GM19468 (cell line): ENCODE data around the gene VCAM1.
"Not testable (repeated sequence)": the region's sequence is repeated elsewhere in the genome, so short reads cannot be mapped to it uniquely, and the experiment has no call there.

ENCODE experiments used
- ATAC-seq: cut with Tn5 transposase; IDR thresholded peaks from one replicate; pipeline ENCODE4 v1.9.1; 2021; ENCODE audit warnings: mild to moderate bottlenecking, moderate library complexity, moderate number of reproducible peaks; ENCODE audit not compliant: unreplicated experiment; ENCODE audit errors: extremely low read depth

VCAM1 gene

GRCh38 chr1:100719490-100719889 is at the start of gene VCAM1:
TSS of gene VCAM1 (plus strand) at chr1:100719742. CDS start at chr1:100719861, 119 bp downstream.
- ATAC-seq, result no peak

DNA sequence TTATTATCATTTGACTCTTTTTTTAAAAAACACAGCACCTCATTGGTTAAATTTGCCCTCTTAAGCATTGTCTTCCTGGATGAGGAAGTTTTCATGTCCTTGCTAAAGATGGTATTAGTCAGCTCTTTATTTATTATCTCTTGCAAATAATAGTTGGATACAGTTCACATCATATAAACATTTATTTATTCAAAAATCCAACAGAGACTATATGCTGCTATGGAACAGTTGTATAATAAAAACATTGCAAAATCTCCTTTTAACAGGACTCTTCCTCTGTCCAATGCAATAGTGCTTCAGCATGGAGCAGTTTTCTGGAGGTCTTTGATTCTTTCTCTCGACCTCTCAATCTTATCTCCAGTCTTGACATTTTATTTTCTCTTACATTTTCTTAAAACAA is 49.5 kb upstream of the VCAM1 start:
- no peak for ATAC-seq

- no peak for ATAC-seq
Measured at GRCh38 chr1:100671601-100672000, 47.9 kb upstream of the VCAM1 start.

DNA sequence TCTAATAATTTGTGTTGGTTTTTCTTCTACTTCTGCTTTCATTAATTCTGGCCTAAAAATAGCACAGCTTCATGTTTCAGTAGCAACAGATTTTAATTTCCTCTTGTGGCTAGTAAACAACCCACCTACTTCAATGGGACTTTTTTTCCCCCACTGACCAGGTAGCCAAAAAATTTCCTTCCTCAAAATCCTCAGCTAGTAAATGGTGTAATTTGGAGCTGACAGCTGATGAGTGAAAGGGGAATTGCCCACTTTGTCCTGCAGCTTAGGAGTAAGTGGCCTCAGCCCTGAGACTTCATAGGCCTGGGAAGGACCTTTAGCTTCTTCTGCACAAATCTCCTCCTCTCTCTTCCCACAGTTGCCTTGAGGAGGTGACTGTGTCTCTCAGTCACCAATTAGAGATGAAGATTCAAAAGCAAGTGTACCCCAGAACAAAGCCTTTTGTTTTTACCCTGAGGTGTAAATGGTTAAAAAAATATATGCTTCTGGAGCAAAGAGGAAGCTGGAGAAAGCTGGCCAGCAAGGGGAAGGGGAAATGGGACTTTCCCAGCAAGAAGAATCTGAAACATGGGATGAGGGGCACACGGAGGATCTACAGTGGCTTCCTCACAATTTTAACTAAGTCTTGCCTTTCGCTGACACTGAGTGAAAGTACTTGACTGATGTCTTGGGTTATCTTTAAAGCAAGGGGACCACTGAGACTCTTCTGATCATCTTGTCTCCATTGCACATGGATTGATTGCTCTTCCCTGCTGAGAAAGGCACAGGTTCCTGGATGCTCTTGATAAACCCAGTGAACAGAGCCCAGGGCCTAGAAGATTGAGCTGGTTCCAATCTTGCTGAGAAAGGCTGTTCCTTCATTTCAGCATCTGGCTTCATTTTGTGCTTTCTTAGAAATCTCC is 35.8 kb upstream of the VCAM1 start:
- no peak for ATAC-seq

DNA sequence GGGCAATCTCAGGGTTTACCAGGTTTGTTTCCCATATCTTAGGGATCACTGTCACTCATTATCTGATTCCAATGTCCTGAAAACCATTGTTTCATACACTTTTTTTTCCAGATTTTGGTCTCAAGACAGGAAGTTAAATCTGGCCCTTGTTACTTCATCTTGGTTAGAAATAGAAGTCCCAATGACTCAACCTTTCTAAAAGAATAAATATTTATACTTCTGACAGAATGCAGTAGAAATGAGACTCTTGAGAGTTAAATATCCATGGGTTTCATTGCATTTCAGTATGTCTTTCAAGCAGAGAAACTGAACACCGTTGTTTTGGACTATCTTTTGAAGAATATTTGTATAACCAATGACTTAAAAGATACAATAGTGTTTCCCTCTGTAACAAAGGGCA is 19.8 kb upstream of the VCAM1 start:
- no peak for ATAC-seq

DNA sequence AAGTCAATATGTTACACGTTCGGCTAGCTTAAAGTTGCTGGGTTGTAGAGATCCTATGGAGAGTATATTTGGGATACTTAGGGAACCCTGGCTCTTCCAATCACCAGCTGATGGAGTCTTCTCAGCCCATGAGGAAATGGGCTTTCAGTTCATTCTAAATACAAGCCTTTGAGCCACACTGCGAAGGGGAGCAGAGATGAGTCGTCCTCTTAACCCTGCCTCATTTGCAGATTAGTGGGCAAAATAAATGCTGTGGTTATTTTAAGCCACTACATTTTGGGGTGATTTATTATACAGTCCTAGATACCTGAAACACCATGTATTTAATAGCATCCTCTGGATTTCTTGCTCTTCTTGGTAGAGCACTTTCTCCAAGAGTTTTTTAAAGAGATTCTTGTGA is 19.0 kb upstream of the VCAM1 start:
- ATAC-seq, result no peak

- no peak for ATAC-seq
Measured at GRCh38 chr1:100703052-100703451, 16.5 kb upstream of the VCAM1 start.

GRCh38 chr1:100703716-100704115 is 15.8 kb upstream of the VCAM1 start:
- ATAC-seq, result no peak

- no peak for ATAC-seq
Measured at GRCh38 chr1:100704473-100704872, 15.1 kb upstream of the VCAM1 start.

DNA sequence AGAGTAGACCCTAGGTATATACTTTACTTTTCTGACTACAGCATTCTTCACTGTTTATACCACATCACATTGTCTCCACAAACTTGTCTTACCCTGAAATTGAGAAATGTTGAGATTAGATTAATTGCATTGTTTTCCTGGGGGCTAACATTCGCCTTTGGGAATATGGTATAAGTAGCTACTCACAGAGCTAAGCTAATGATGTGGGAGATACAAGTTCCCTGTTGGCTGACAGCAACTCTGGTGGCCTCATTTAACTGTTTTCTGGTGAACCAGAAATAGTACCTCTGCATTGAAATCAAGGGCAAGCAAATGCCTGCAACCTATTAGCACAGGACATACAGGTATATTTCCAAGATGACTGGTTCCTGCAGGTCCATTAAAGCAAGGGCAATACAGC is 13.2 kb upstream of the VCAM1 start:
- ATAC-seq, result no peak

DNA sequence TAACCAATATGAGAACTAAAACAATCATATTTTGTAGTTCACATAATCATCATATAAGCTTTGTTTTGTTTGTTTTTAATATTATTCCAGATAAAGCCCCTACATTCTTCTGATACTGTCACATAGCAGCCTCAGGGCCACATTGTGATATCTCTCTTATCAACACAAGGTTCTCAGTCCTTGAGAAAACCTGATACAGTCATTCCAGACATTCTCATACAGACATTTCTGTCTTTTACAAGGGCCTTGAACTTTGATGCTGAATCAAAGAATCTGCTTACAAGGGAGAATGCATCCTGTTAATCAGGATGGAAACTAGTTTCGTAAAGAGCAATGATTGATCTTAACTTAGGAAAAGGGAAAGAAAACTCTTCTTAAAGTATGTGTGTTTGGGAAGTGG is 12.7 kb upstream of the VCAM1 start:
- no peak for ATAC-seq

- ATAC-seq, result no peak
Measured at GRCh38 chr1:100708476-100709062, 11.0 kb upstream of the VCAM1 start.

DNA sequence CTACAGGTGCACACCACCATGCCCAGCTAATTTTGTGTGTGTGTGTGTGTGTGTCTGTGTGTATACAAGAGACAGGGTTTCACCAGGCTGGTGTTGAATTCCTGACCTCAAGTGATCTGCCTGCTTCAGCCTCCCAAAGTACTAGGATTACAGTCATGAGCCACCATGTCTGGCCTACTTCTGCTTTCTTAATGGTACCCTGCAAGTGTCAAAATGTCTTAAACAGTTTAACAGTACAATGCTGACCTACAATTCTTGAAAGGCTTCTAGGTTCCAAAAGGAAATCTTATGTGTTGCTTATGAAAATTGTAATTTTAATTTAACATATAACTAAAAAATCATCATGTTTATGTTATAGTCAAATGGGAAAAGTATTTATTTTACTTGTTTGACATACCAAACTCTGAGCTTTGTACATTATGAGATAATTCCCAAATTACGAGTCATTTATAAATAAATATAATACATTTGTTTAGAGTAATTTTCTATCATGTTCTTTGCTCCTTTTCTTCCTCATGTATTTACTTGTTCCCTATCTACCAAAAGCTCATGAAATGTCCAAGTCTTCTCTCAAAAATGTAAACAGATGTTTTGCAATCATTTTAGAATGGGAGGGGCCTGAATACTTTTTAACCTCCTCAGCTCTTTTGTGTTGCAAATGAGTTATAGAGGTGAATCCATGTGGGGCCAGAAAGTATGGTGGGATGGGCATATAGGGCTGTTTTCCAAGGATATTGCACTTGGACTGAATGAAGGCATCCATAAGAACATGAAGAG is 8.4 kb upstream of the VCAM1 start:
- no peak for ATAC-seq

- ATAC-seq, result not testable (repeated sequence)
Measured at GRCh38 chr1:100713027-100713426, 6.5 kb upstream of the VCAM1 start.

DNA sequence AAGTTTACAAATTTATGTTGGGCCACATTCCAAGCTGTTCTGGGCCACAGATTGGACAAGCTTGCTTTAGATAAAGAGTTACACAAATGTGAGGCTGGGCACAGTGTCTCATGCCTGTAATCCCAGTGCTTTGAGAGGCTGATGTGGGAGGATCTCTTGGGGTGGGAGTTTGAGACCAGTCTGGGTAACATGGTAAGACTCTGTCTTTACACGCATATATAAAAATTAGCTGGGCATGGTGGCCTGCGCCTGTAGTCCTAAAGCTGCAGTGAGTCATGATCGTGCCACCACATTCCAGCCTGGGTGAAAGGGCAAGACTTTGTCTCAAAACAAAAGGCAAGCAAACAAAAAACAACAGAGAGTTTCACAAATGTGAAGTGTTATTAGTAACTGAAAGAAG is 5.9 kb upstream of the VCAM1 start:
- no peak for ATAC-seq

GRCh38 chr1:100714599-100714998 is 4.9 kb upstream of the VCAM1 start:
- ATAC-seq, result no peak

GRCh38 chr1:100717218-100717617 is 2.3 kb upstream of the VCAM1 start:
- no peak for ATAC-seq

DNA sequence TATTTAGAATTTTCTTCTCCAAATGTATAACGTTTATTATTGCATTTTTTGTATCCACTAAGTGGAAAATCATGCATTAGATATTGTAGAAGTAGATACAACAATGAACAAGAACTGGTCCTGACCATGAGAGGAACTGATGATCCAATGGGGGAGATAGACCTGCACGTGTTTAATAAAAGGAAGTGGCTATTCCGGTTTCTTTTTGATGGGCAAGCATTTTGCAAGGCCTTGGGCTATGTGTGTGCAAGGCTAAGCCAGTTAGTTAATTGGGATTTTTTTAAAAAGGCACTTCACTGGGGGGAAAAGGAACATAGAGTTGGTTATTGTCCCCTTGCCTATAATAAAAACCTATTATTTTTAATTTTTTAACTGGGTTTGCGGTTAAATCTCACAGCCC is 961 bp upstream of the VCAM1 start:
- no peak for ATAC-seq

DNA sequence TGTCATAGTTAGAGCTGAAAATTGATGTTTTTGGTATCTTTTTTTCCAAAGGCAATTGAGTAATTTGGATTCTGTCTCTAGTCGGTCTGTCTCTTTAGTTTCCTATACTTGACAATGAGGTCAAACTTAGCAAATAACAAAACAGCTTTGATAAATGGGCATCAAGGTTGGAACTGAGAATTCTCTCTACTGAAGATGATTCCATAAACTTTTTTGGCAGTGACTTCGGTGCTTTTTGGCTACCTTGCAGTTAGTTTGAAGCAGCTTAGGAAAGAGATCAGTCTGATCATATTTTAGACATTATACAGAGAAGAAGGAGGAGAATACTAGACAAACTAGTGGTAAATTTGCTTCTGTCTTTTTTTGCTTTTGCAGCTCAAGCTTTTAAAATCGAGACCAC is 559 bp downstream of the VCAM1 start:
- ATAC-seq, result no peak

- no peak for ATAC-seq
Measured at GRCh38 chr1:100720751-100721150, 1.2 kb downstream of the VCAM1 start.
